ENCODE data around the gene TMEM31. TPM values are rescaled to one million over a fixed set of nuclear protein-coding genes. Genes with fewer than 3 reads are reported as not detected.

TMEM31 gene
- total and polyA plus RNA-seq, 2 of the 8 experiments (the other 6 are each of a cell fraction or from before 2014, with no cell fraction given): 0.65 TPM; not detected in 1

GRCh38 chrX:103741879-103742278 lies 31.2 kb downstream of the TMEM31 start:
- peak overlapping the region; percentile 87 for H3K18ac ChIP-seq (ENCODE audit: extremely low read depth, low read length)
- POLR2A ChIA-PET (ENCODE audit: partially characterized antibody): interaction anchor here (0.6 to 3.4 kb wide), 22 partner anchors 9 to 88 kb away, joined by 3 to 26 read pairs (median 4); partner anchors contain the start of genes PLP1 and TMEM31
- H3K79me2 ChIP-seq (ENCODE audit: control insufficient read depth in 1 of 2, insufficient read depth in 2 of 2, low read length in 2 of 2): peaks cover 13 to 42% of the 10 kb centered on the region in 2 experiments; a peak in 3 of 4 replicates
- WGBS, 2 experiments (ENCODE audit: extremely low coverage in 1 of 2, insufficient coverage in 1 of 2, insufficient read length in 1 of 2, insufficient replicate concordance in 2 of 2, low coverage in 1 of 2, low lambda C conversion rate in 2 of 2, missing lambda C conversion rate in 1 of 2): 0% methylated on average over 1 of the region's 1 CpG; no CpG with 5 or more reads in 1 of the 2 experiments
- CTCF ChIA-PET (ENCODE audit: partially characterized antibody): interaction anchor here (0.7 to 1.5 kb wide), 5 partner anchors 9 to 31 kb away, joined by 3 to 5 read pairs (median 3); partner anchors contain the start of gene TMEM31
- no peaks in the 10 kb centered on the region for H3K9me3 ChIP-seq (ENCODE audit: insufficient read depth in 2 of 2, low read depth in 1 of 2, low read length in 1 of 2)
- no peak overlapping the region for H2BK15ac ChIP-seq (ENCODE audit: low read length)
- no peak overlapping the region for H3K9ac ChIP-seq (replicated peaks in 1 of 4; ENCODE audit: extremely low read depth in 1 of 4, low read depth in 3 of 4, low read length in 3 of 4)
- FAIRE-seq (no peak), DNase-seq (ENCODE audit: low read depth in 1 of 2, low spot score in 2 of 2) (no peak)
- peak overlapping the region; percentile 96 for H3K4ac ChIP-seq (replicated peaks; ENCODE audit: insufficient read length, low read depth, low read length)
- peak overlapping the region; percentile 71 for H2BK12ac ChIP-seq (ENCODE audit: low read depth, low read length)
- H3K56ac ChIP-seq (replicated peaks; ENCODE audit: insufficient read length, low read depth, low read length): no peak overlapping the region
- H4K5ac ChIP-seq (ENCODE audit: insufficient read length, low read depth, low read length): peak overlapping the region; percentile 27
- H4K20me1 ChIP-seq (replicated peaks in 1 of 2; ENCODE audit: control insufficient read depth in 1 of 2, insufficient read depth in 2 of 2, low read length in 2 of 2): peaks cover 0 to 11% of the 10 kb centered on the region in 2 experiments
- TF ChIP-seq RBBP5 (IDR thresholded peaks at IDR 0.05; ENCODE audit: borderline replicate concordance, low read depth, low read length) (no peak), HDAC2 (IDR thresholded peaks at IDR 0.05; ENCODE audit: borderline replicate concordance in 1 of 2, low read depth in 2 of 2, low read length in 2 of 2) (no peak), USF2 (IDR thresholded peaks at IDR 0.05; ENCODE audit: low read length) (no peak), EZH2 (IDR thresholded peaks at IDR 0.05; ENCODE audit: low read depth, low read length, severe bottlenecking) (no peak), TAF7 (optimal IDR thresholded peaks at IDR 0.05; ENCODE audit: borderline replicate concordance, low read depth, low read length) (no peak), CREB1 (IDR thresholded peaks at IDR 0.05) (no peak), KDM4A (IDR thresholded peaks at IDR 0.05; ENCODE audit: low read depth, low read length, severe bottlenecking) (no peak)
- H3K23ac ChIP-seq (ENCODE audit: insufficient read length): no peak overlapping the region
- peaks cover 2 to 16% (median 9%) of the 10 kb centered on the region in 4 experiments; a peak in 5 of 7 replicates for H3K4me1 ChIP-seq (replicated peaks in 1 of 4; ENCODE audit: control insufficient read depth in 3 of 4, insufficient read depth in 4 of 4, low read length in 3 of 4)
- H3K36me3 ChIP-seq (ENCODE audit: control insufficient read depth in 2 of 4, insufficient read depth in 4 of 4, low read length in 3 of 4): peaks cover 0 to 5% (median 0%) of the 10 kb centered on the region in 4 experiments; a peak in 2 of 8 replicates
- H4K8ac ChIP-seq (ENCODE audit: extremely low read depth, insufficient read depth, low read length): no peak overlapping the region
- H2BK120ac ChIP-seq (replicated peaks; ENCODE audit: low read depth, low read length): peak overlapping the region; percentile 98
- no peak overlapping the region for H2BK20ac ChIP-seq (ENCODE audit: low read length)
- 0 out of 2 replicates have a peak, but pooled peaks cover 6% of the 10 kb centered on the region for H3K23me2 ChIP-seq (ENCODE audit: low read depth, low read length)
- H3K27ac ChIP-seq (ENCODE audit: low read depth, low read length): peak overlapping the region; percentile 81
- H3K4me3 ChIP-seq (ENCODE audit: extremely low read depth in 1 of 4, insufficient read depth in 2 of 4, low read depth in 3 of 4, low read length in 4 of 4): peak overlapping the region in 2 of 4 experiments; percentile 3 to 81; a peak in 3 of 8 replicates
- H3K79me1 ChIP-seq (ENCODE audit: low read depth, low read length): peaks cover 4% of the 10 kb centered on the region; the same call in 1 of the 2 replicates
- H2AK5ac ChIP-seq (ENCODE audit: low read depth, low read length): 0 out of 2 replicates have a peak overlapping the region, but pooled peaks have one; percentile 75
- no peaks in the 10 kb centered on the region for H3K27me3 ChIP-seq (replicated peaks in 1 of 4; ENCODE audit: control insufficient read depth in 3 of 4, extremely low read depth in 1 of 4, insufficient read depth in 3 of 4, low read length in 3 of 4)
- no peak overlapping the region for H2AFZ ChIP-seq (ENCODE audit: low read length)
- peak overlapping the region; percentile 44 for H4K91ac ChIP-seq (replicated peaks; ENCODE audit: insufficient read length, low read length)
- H3K14ac ChIP-seq (ENCODE audit: insufficient read length): no peak overlapping the region
- peak overlapping the region; percentile 65 to 84 for H3K4me2 ChIP-seq (ENCODE audit: insufficient read depth in 1 of 2, low read depth in 2 of 2, low read length in 2 of 2)
- H2BK5ac ChIP-seq (ENCODE audit: low read depth, low read length): peak overlapping the region; percentile 98; the same call in 1 of the 2 replicates
